Sciatic nerve (tissue), 2 donors: ENCODE data around the gene PKNOX1. TPM values are rescaled to one million over a fixed set of nuclear protein-coding genes. Genes with fewer than 3 reads are reported as not detected.
"Not testable (repeated sequence)": the region's sequence is repeated elsewhere in the genome, so short reads cannot be mapped to it uniquely, and the experiment has no call there.

Experiments
- ATAC-seq: fragments of 200-7000 bp; cut with Tn5 transposase; one replicate; pipeline ENCODE4 v1.9.1; 2020; ENCODE audit warnings: mild to moderate bottlenecking, moderate library complexity
- DNase-seq: peaks from one replicate; pipeline ENCODE4 v3.0.0-alpha.2; 2020; ENCODE audit warnings: low spot score
- intact Hi-C: fragments of 100-400 bp; cut with DNase I; formaldehyde crosslinking; loops from one replicate; pipeline ENCODE4 v1.14.2; 2022
- total RNA-seq: library from RNA; stranded (reverse); fragmentation: NEBNext Ultra II Directional; extraction: Animal tissue kit (Norgen Biotek cat#: 25700); gene quantifications from one replicate; pipeline ENCODE4 v1.2.1, GENCODE V29; 2021
- donor health status: DM: no; HTN: no; CAD: no.
- donor health status: DM: no; HTN: no; CAD: no.

The PKNOX1 gene
- total RNA-seq, 1 donor from 2014 or later = 23.1 TPM

GRCh38 chr21:43034101-43034500 is 59.7 kb downstream of the PKNOX1 start:
- no peak for DNase-seq
- intact Hi-C loops = no loop called here

GRCh38 chr21:43034826-43035225 is 60.5 kb downstream of the PKNOX1 start:
- DNase-seq (no peak), ATAC-seq (no peak)
- intact Hi-C loops = no loop called here

More at GRCh38 chr21:43034101-43034500, 59.7 kb downstream of the PKNOX1 start:
- ATAC-seq = no peak

GRCh38 chr21:43036889-43037288 is 62.5 kb downstream of the PKNOX1 start:
- DNase-seq, intact Hi-C loops: not testable (repeated sequence)
- peak; percentile 73 for ATAC-seq

GRCh38 chr21:43037918-43038658 is 63.7 kb downstream of the PKNOX1 start:
- intact Hi-C loops, DNase-seq: not testable (repeated sequence)

GRCh38 chr21:43038659-43039044 is 64.3 kb downstream of the PKNOX1 start:
- intact Hi-C loops = not testable (repeated sequence)

More at GRCh38 chr21:43037918-43038658, 63.7 kb downstream of the PKNOX1 start:
- ATAC-seq = not testable (repeated sequence)

GRCh38 chr21:43042169-43042568 is 67.8 kb downstream of the PKNOX1 start:
- intact Hi-C loops, ATAC-seq, DNase-seq: not testable (repeated sequence)

More at GRCh38 chr21:43038659-43039044, 64.3 kb downstream of the PKNOX1 start:
- not testable (repeated sequence) for ATAC-seq, DNase-seq

GRCh38 chr21:43043291-43043690 is 68.9 kb downstream of the PKNOX1 start:
- ATAC-seq, DNase-seq, intact Hi-C loops: not testable (repeated sequence)

- ATAC-seq, intact Hi-C loops, DNase-seq: not testable (repeated sequence)
These were observed 70.2 kb downstream of the PKNOX1 start for GRCh38 chr21:43044547-43044946.

- ATAC-seq = peak; percentile 80
- intact Hi-C loops, DNase-seq: not testable (repeated sequence)
These were observed 71.0 kb downstream of the PKNOX1 start for GRCh38 chr21:43045165-43045875.

- DNase-seq (peak; percentile 43), ATAC-seq (peak; percentile 58)
- intact Hi-C loops = not testable (repeated sequence)
These were observed 71.8 kb downstream of the PKNOX1 start for GRCh38 chr21:43045876-43046821.

GRCh38 chr21:43053112-43053511 is 78.8 kb downstream of the PKNOX1 start:
- ATAC-seq, DNase-seq, intact Hi-C loops: not testable (repeated sequence)

- DNase-seq, intact Hi-C loops: not testable (repeated sequence)
- peak; percentile 61 for ATAC-seq
These were observed 88.7 kb downstream of the PKNOX1 start for GRCh38 chr21:43062955-43063664.

GRCh38 chr21:43064265-43064917 is 90.0 kb downstream of the PKNOX1 start:
- DNase-seq, ATAC-seq, intact Hi-C loops: not testable (repeated sequence)

- ATAC-seq, intact Hi-C loops, DNase-seq: not testable (repeated sequence)
These were observed 91.6 kb downstream of the PKNOX1 start for GRCh38 chr21:43065991-43066390.

GRCh38 chr21:43066690-43067089 is 92.3 kb downstream of the PKNOX1 start:
- intact Hi-C loops = not testable (repeated sequence)

GRCh38 chr21:43068065-43068464 is 93.7 kb downstream of the PKNOX1 start:
- intact Hi-C loops, ATAC-seq: not testable (repeated sequence)

More at GRCh38 chr21:43066690-43067089, 92.3 kb downstream of the PKNOX1 start:
- peak; percentile 48 for DNase-seq
- not testable (repeated sequence) for ATAC-seq

GRCh38 chr21:43069682-43070081 is 95.3 kb downstream of the PKNOX1 start:
- ATAC-seq, DNase-seq, intact Hi-C loops: not testable (repeated sequence)

More at GRCh38 chr21:43068065-43068464, 93.7 kb downstream of the PKNOX1 start:
- not testable (repeated sequence) for DNase-seq
